ENCODE results near the gene ABCE1.
"Not testable (repeated sequence)": the region's sequence is repeated elsewhere in the genome, so short reads cannot be mapped to it uniquely, and the experiment has no call there.

The ABCE1 gene

GRCh38 chr4:145103496-145103895 lies 5.4 kb downstream of the ABCE1 start:
- peak; percentile 88 for DNase-seq

- DNase-seq = no peak
These were observed 9.0 kb downstream of the ABCE1 start for GRCh38 chr4:145107126-145107525.

- DNase-seq = no peak
These were observed 10.0 kb downstream of the ABCE1 start for GRCh38 chr4:145108128-145108527.

GRCh38 chr4:145125396-145125795 lies 27.3 kb downstream of the ABCE1 start:
- no peak for DNase-seq

- no peak for DNase-seq
These were observed 32.0 kb downstream of the ABCE1 start for GRCh38 chr4:145130130-145130529.

- DNase-seq = no peak
These were observed 32.8 kb downstream of the ABCE1 start for GRCh38 chr4:145130788-145131399.

GRCh38 chr4:145131848-145132247 lies 33.7 kb downstream of the ABCE1 start:
- no peak for DNase-seq

- DNase-seq = peak; percentile 5
These were observed 34.5 kb downstream of the ABCE1 start for GRCh38 chr4:145132511-145133098.

- DNase-seq = not testable (repeated sequence)
These were observed 38.1 kb downstream of the ABCE1 start for GRCh38 chr4:145136219-145136618.

- no peak for DNase-seq
These were observed 50.9 kb downstream of the ABCE1 start for GRCh38 chr4:145148980-145149379.

GRCh38 chr4:145153181-145153903 lies 55.2 kb downstream of the ABCE1 start:
- DNase-seq = no peak

- no peak for DNase-seq
These were observed 55.8 kb downstream of the ABCE1 start for GRCh38 chr4:145153904-145154298.

- DNase-seq = peak; percentile 23
These were observed 56.5 kb downstream of the ABCE1 start for GRCh38 chr4:145154573-145154972.

GRCh38 chr4:145155268-145155870 lies 57.3 kb downstream of the ABCE1 start:
- no peak for DNase-seq

- DNase-seq = no peak
These were observed 58.9 kb downstream of the ABCE1 start for GRCh38 chr4:145156986-145157385.

- DNase-seq = no peak
These were observed 63.4 kb downstream of the ABCE1 start for GRCh38 chr4:145161549-145161948.

- no peak for DNase-seq
These were observed 69.8 kb downstream of the ABCE1 start for GRCh38 chr4:145167887-145168286.

- no peak for DNase-seq
These were observed 70.6 kb downstream of the ABCE1 start for GRCh38 chr4:145168581-145169187.

GRCh38 chr4:145170223-145170622 lies 72.1 kb downstream of the ABCE1 start:
- no peak for DNase-seq

GRCh38 chr4:145171911-145172310 lies 73.8 kb downstream of the ABCE1 start:
- no peak for DNase-seq

GRCh38 chr4:145176641-145177432 lies 78.7 kb downstream of the ABCE1 start:
- no peak for DNase-seq

GRCh38 chr4:145177511-145177905 lies 79.4 kb downstream of the ABCE1 start:
- no peak for DNase-seq

Measured in inflammatory macrophage treated with lipopolysaccharide for 4 hours (primary cell).